Ectodermal cell (in vitro differentiated cells): ENCODE results near the gene SLC16A7.

ENCODE experiments used
- H3K27ac ChIP-seq: 2 replicates; pipeline ENCODE4 v1.7.0; 2013; ENCODE audit warnings: mild to moderate bottlenecking, low read depth, low read length; ENCODE audit not compliant: insufficient read depth, poor library complexity, severe bottlenecking
- H3K27me3 ChIP-seq: 2 replicates; pipeline ENCODE4 v1.7.0; 2013; ENCODE audit warnings: mild to moderate bottlenecking, low read length; ENCODE audit not compliant: insufficient read depth, control insufficient read depth, poor library complexity, severe bottlenecking
- H3K36me3 ChIP-seq: one replicate; pipeline ENCODE4 v1.7.0; 2013; ENCODE audit warnings: low read length; ENCODE audit not compliant: control insufficient read depth, insufficient read depth
- H3K4me1 ChIP-seq: one replicate; pipeline ENCODE4 v1.7.0; 2013; ENCODE audit warnings: low read length; ENCODE audit not compliant: control insufficient read depth, insufficient read depth
- H3K4me3 ChIP-seq: 2 replicates; pipeline ENCODE4 v1.7.0; 2013; ENCODE audit warnings: low read depth, low read length, control low read depth; ENCODE audit not compliant: insufficient read depth
- H3K9me3 ChIP-seq: 2 replicates; pipeline ENCODE4 v1.7.0; 2013; ENCODE audit warnings: mild to moderate bottlenecking, low read length, moderate library complexity; ENCODE audit not compliant: control insufficient read depth
- WGBS, 2 experiments: methylation state at CpG; one replicate each; pipeline ENCODE4 v1.1.7; 2013; ENCODE audit warnings: missing lambda C conversion rate in 2 of 2; 5-methylcytosine and 5-hydroxymethylcytosine counted together

SLC16A7 gene

DNA sequence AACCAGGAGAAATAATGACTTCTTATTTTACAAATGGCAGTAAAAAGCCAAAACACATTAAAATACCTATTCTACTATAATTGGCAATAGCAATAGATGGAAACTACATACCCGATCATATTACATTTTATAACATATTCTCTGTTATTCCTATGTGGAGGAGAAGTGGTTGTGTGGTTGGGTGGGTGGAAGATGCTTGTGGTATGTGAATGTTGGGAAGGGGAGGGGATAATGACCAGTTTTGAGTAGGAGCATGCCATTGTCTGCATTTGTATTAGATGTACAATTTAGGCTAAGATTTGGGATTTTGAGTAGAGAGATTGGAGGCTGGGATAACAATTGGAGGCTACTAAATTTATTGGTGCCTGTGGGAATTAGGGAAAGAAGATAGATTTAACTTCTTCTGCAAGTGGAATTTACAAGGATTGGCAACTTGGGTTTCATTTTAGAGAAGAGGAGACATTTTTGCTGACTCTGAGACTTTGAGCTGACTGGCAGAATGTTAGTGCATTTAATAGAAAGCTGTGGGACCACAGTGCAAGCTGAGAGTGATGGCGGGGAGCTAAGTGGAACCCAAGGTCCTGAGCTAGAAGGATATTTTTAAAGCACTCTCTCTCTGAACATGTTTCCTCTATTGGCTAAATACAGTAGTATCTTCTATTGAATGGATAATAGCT lies 65.2 kb downstream of the SLC16A7 start:
- Histone ChIP-seq H3K4me3 (no peak overlapping the region), H3K27ac (no peak overlapping the region), H3K36me3 (no peaks in the 10 kb centered on the region), H3K4me1 (no peaks in the 10 kb centered on the region), H3K27me3 (no peaks in the 10 kb centered on the region), H3K9me3 (no peaks in the 10 kb centered on the region)
- WGBS, 2 experiments, result 83 to 95% methylated on average over 1 of the region's 2 CpGs

- Histone ChIP-seq H3K4me3 (no peak overlapping the region), H3K36me3 (no peaks in the 10 kb centered on the region), H3K27ac (no peak overlapping the region), H3K27me3 (no peaks in the 10 kb centered on the region), H3K4me1 (no peaks in the 10 kb centered on the region), H3K9me3 (no peaks in the 10 kb centered on the region)
- WGBS, 2 experiments, result 91 to 100% methylated on average over 2 of the region's 2 CpGs
Measured at GRCh38 chr12:59664495-59664894, 68.7 kb downstream of the SLC16A7 start.

GRCh38 chr12:59665701-59666100 lies 69.9 kb downstream of the SLC16A7 start:
- Histone ChIP-seq H3K4me3 (no peak overlapping the region), H3K4me1 (no peaks in the 10 kb centered on the region), H3K36me3 (no peaks in the 10 kb centered on the region), H3K27me3 (no peaks in the 10 kb centered on the region), H3K27ac (no peak overlapping the region), H3K9me3 (no peaks in the 10 kb centered on the region)
- 70 to 82% methylated on average over 1 to 2 of the region's 2 CpGs for WGBS, 2 experiments

- no peak overlapping the region for H3K4me3 ChIP-seq
- H3K4me1 ChIP-seq, result no peaks in the 10 kb centered on the region
- no peaks in the 10 kb centered on the region for H3K27me3 ChIP-seq
- WGBS, 2 experiments, result 95 to 96% methylated on average over 2 of the region's 2 CpGs
- no peaks in the 10 kb centered on the region for H3K36me3 ChIP-seq
- H3K27ac ChIP-seq, result no peak overlapping the region
- H3K9me3 ChIP-seq, result no peaks in the 10 kb centered on the region
Measured at GRCh38 chr12:59668674-59669073, 72.8 kb downstream of the SLC16A7 start.

DNA sequence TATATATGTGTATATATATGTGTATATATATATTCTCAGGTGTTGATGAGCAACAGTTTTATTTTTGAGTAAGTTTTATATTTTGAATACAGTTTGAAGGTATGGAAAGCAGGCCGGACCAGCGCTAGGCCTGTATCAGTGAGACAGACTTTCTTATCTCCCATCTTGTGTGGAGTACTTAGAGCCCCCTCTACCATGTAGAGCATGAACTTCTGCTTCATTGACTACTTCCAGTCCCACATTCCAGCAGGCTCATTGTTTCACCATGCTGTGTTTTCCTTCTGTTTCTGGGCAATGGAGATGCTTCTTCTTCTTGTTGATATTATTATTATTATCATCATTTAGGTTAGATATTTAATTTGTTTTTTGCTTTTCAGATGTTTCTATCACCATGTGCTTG lies 76.4 kb downstream of the SLC16A7 start:
- Histone ChIP-seq H3K4me1 (no peaks in the 10 kb centered on the region), H3K36me3 (no peaks in the 10 kb centered on the region), H3K27ac (no peak overlapping the region), H3K9me3 (no peaks in the 10 kb centered on the region), H3K27me3 (no peaks in the 10 kb centered on the region), H3K4me3 (no peak overlapping the region)
- WGBS, 2 experiments, result 91 to 94% methylated on average over 2 of the region's 2 CpGs

GRCh38 chr12:59675461-59675860 lies 79.6 kb downstream of the SLC16A7 start:
- 97 to 100% methylated on average over 1 of the region's 1 CpG for WGBS, 2 experiments
- Histone ChIP-seq H3K4me3 (no peak overlapping the region), H3K9me3 (no peaks in the 10 kb centered on the region), H3K27ac (no peak overlapping the region), H3K4me1 (no peaks in the 10 kb centered on the region), H3K27me3 (no peaks in the 10 kb centered on the region), H3K36me3 (no peaks in the 10 kb centered on the region)

DNA sequence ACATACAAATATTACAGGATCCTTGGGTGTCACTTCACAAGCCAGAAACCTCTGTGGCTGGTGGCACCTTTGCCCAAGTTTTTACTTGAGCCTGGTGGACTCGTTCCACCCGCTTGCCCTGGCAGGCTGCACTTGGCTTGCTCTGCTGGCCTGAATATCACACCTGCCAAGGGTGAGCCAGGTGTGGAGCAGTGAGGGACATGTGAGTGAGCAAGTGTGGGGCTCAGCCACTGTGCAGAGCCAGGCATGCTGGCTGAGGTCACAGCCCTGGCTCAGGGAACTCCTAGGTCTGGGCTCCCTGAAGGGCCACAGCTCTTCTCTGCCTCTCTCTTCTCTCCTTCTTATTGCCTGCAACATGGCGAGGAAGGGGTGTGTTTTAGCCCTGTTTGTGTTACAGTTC lies 82.0 kb downstream of the SLC16A7 start:
- no peaks in the 10 kb centered on the region for H3K36me3 ChIP-seq
- no peak overlapping the region for H3K27ac ChIP-seq

GRCh38 chr12:59678759-59679411 lies 83.1 kb downstream of the SLC16A7 start:
- Histone ChIP-seq H3K27ac (no peak overlapping the region), H3K9me3 (no peaks in the 10 kb centered on the region), H3K4me3 (no peak overlapping the region), H3K4me1 (no peaks in the 10 kb centered on the region), H3K36me3 (no peaks in the 10 kb centered on the region), H3K27me3 (no peaks in the 10 kb centered on the region)
- WGBS, 2 experiments, result 95 to 96% methylated on average over 5 of the region's 5 CpGs

More for the DNA sequence above, 82.0 kb downstream of the SLC16A7 start:
- no peaks in the 10 kb centered on the region for H3K4me1 ChIP-seq
- no peaks in the 10 kb centered on the region for H3K9me3 ChIP-seq
- H3K27me3 ChIP-seq, result no peaks in the 10 kb centered on the region
- no peak overlapping the region for H3K4me3 ChIP-seq
- WGBS, 2 experiments, result 87 to 93% methylated on average over 3 of the region's 3 CpGs

DNA sequence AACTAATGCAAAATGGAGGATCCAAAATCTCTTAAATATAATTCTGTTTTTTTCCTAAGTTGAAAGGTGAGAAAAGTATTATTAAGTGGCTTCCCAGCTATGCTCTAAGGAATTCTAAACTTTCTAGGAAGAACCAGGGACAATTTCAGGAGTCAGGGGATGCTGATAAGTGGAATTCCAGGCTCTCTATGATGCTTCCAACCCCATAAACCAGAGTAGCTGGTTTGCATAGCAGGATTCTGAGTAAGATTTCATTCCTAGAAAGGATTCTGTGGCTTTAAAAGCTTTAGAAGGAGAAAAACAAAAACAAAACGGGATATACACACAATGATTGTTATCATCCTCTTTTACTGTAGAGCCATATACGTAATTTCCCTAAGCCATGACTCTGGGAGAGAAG lies 93.9 kb downstream of the SLC16A7 start:
- H3K36me3 ChIP-seq, result no peaks in the 10 kb centered on the region
- H3K27ac ChIP-seq, result no peak overlapping the region
- no peaks in the 10 kb centered on the region for H3K27me3 ChIP-seq
- no peaks in the 10 kb centered on the region for H3K4me1 ChIP-seq
- H3K9me3 ChIP-seq, result no peaks in the 10 kb centered on the region
- 82 to 95% methylated on average over 2 of the region's 2 CpGs for WGBS, 2 experiments
- no peak overlapping the region for H3K4me3 ChIP-seq

- H3K4me1 ChIP-seq, result no peaks in the 10 kb centered on the region
- H3K4me3 ChIP-seq, result no peak overlapping the region
- H3K36me3 ChIP-seq, result no peaks in the 10 kb centered on the region
- no peak overlapping the region for H3K27ac ChIP-seq
- no peaks in the 10 kb centered on the region for H3K27me3 ChIP-seq
- no peaks in the 10 kb centered on the region for H3K9me3 ChIP-seq
- 88 to 93% methylated on average over 1 of the region's 1 CpG for WGBS, 2 experiments
Measured at GRCh38 chr12:59695379-59695778, 99.5 kb downstream of the SLC16A7 start.
